ENCODE results near the gene ST8SIA4.

Gene ST8SIA4

DNA sequence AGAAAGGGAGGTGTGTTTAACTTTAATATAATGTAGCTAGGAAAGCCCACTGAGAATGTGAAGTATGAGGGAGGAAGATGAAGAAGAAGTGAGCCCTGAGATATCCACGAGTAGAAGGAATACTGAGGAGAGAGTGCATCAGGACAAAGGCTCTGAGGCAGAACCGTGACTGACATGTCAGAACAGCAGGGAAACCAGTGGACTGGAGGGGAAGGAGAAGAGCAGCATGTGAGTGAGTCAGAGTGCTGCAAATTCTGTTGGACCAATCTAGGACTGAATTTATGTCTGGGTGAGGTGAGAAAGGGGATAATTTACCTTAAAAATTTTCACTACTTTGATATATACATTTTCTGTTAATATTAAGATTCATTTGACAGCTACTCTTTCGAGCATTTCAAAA is 110.3 kb downstream of the ST8SIA4 start:
- POLR2A ChIA-PET = no interaction called here
- no peak for DNase-seq (ENCODE audit: extremely low spot score)
- TF ChIP-seq LEF1 (IDR thresholded peaks at IDR 0.05; ENCODE audit: borderline replicate concordance) (no peak), PKNOX1 (IDR thresholded peaks at IDR 0.05) (no peak), FOXK2 (IDR thresholded peaks at IDR 0.05) (no peak), HDGF (IDR thresholded peaks at IDR 0.05; ENCODE audit: borderline replicate concordance) (no peak)
- CTCF ChIA-PET = no interaction called here

- no peak for DNase-seq (ENCODE audit: extremely low spot score)
- TF ChIP-seq PKNOX1 (IDR thresholded peaks at IDR 0.05) = no peak
- POLR2A ChIA-PET = no interaction called here
- CTCF ChIA-PET = no interaction called here
Measured at GRCh38 chr5:100791391-100791790, 111.7 kb downstream of the ST8SIA4 start.

GRCh38 chr5:100790951-100791350 is 112.1 kb downstream of the ST8SIA4 start:
- POLR2A ChIA-PET = no interaction called here
- no peak for TF ChIP-seq FOXA1 (IDR thresholded peaks at IDR 0.05)
- TF ChIP-seq L3MBTL2 (conservative IDR thresholded peaks at IDR 0.05) = no peak
- no peak for TF ChIP-seq LEF1 (IDR thresholded peaks at IDR 0.05; ENCODE audit: borderline replicate concordance)
- no peak for TF ChIP-seq ARNT (IDR thresholded peaks at IDR 0.05)
- TF ChIP-seq SUZ12 (IDR thresholded peaks at IDR 0.05) = no peak
- TF ChIP-seq PKNOX1 (IDR thresholded peaks at IDR 0.05) = no peak
- TF ChIP-seq ELF4 (IDR thresholded peaks at IDR 0.05) = no peak
- no peak for TF ChIP-seq SP1 (IDR thresholded peaks at IDR 0.05)
- TF ChIP-seq CTBP1 (IDR thresholded peaks at IDR 0.05; ENCODE audit: borderline replicate concordance) = no peak
- no peak for TF ChIP-seq TARDBP (IDR thresholded peaks at IDR 0.05)
- CTCF ChIA-PET = interaction anchor here (0.6 kb wide), 1 partner anchor 111 kb away, joined by 6 read pairs; no protein-coding TSS in a partner anchor
- no peak for DNase-seq (ENCODE audit: extremely low spot score)

GRCh38 chr5:100790170-100790665 is 112.9 kb downstream of the ST8SIA4 start:
- POLR2A ChIA-PET = no interaction called here
- TF ChIP-seq LEF1 (IDR thresholded peaks at IDR 0.05; ENCODE audit: borderline replicate concordance) (no peak), HDGF (IDR thresholded peaks at IDR 0.05; ENCODE audit: borderline replicate concordance) (no peak), SUZ12 (IDR thresholded peaks at IDR 0.05) (no peak), ELF4 (IDR thresholded peaks at IDR 0.05) (no peak), CTBP1 (IDR thresholded peaks at IDR 0.05; ENCODE audit: borderline replicate concordance) (no peak), FOXA1 (IDR thresholded peaks at IDR 0.05) (no peak)
- CTCF ChIA-PET = interaction anchor here (0.5 to 0.6 kb wide), 2 partner anchors 21 to 112 kb away, joined by 3 to 6 read pairs; no protein-coding TSS in a partner anchor
- DNase-seq (ENCODE audit: extremely low spot score) = no peak

DNA sequence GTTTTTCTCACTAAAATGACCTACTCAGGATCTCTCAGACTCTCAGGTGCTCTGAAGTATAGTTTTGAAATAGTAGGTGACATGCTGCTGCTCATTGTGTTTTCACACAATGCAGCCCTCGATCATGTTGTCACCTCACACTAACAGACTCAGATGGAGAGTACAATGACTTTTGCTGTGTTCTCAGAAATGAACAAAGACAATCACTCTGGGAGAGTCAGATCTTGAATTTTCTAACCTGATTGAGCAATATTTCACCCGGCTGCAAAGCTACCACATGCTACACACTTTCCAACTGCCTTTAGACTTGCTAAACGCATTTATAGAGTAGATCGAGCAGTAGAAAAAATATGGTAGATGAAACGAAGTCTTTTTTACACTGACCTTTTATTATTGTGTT is 113.4 kb downstream of the ST8SIA4 start:
- CTCF ChIA-PET = interaction anchor here (0.5 kb wide), 1 partner anchor 21 kb away, joined by 3 read pairs; no protein-coding TSS in a partner anchor
- POLR2A ChIA-PET = no interaction called here
- DNase-seq (ENCODE audit: extremely low spot score) = no peak
- TF ChIP-seq SP1 (IDR thresholded peaks at IDR 0.05) (no peak), ARNT (IDR thresholded peaks at IDR 0.05) (no peak), CTBP1 (IDR thresholded peaks at IDR 0.05; ENCODE audit: borderline replicate concordance) (no peak), FOXM1 (IDR thresholded peaks at IDR 0.05; ENCODE audit: borderline replicate concordance) (no peak), LEF1 (IDR thresholded peaks at IDR 0.05; ENCODE audit: borderline replicate concordance) (no peak), NFRKB (IDR thresholded peaks at IDR 0.05) (no peak), PKNOX1 (IDR thresholded peaks at IDR 0.05) (no peak), FOXK2 (IDR thresholded peaks at IDR 0.05) (no peak), BHLHE40 (IDR thresholded peaks at IDR 0.05; ENCODE audit: borderline replicate concordance) (no peak), HDGF (IDR thresholded peaks at IDR 0.05; ENCODE audit: borderline replicate concordance) (no peak), FOXA1 (IDR thresholded peaks at IDR 0.05) (no peak), ZNF384 (IDR thresholded peaks at IDR 0.05) (no peak)

GRCh38 chr5:100788417-100788816 is 114.7 kb downstream of the ST8SIA4 start:
- POLR2A ChIA-PET = no interaction called here
- CTCF ChIA-PET = interaction anchor here (1.0 kb wide), 1 partner anchor 14 kb away, joined by 4 read pairs; no protein-coding TSS in a partner anchor
- TF ChIP-seq FOXA1 (IDR thresholded peaks at IDR 0.05) = no peak
- no peak for TF ChIP-seq SP1 (IDR thresholded peaks at IDR 0.05)
- no peak for TF ChIP-seq SUZ12 (IDR thresholded peaks at IDR 0.05)
- TF ChIP-seq LEF1 (IDR thresholded peaks at IDR 0.05; ENCODE audit: borderline replicate concordance) = no peak
- TF ChIP-seq FOXM1 (IDR thresholded peaks at IDR 0.05; ENCODE audit: borderline replicate concordance) = no peak
- no peak for TF ChIP-seq FOXK2 (IDR thresholded peaks at IDR 0.05)
- no peak for TF ChIP-seq L3MBTL2 (conservative IDR thresholded peaks at IDR 0.05)
- no peak for TF ChIP-seq TARDBP (IDR thresholded peaks at IDR 0.05)
- no peak for TF ChIP-seq HDGF (IDR thresholded peaks at IDR 0.05; ENCODE audit: borderline replicate concordance)
- TF ChIP-seq BHLHE40 (IDR thresholded peaks at IDR 0.05; ENCODE audit: borderline replicate concordance) = no peak
- TF ChIP-seq ELF4 (IDR thresholded peaks at IDR 0.05) = no peak
- no peak for TF ChIP-seq PKNOX1 (IDR thresholded peaks at IDR 0.05)
- TF ChIP-seq NFRKB (IDR thresholded peaks at IDR 0.05) = no peak
- no peak for TF ChIP-seq ARNT (IDR thresholded peaks at IDR 0.05)
- no peak for TF ChIP-seq CTBP1 (IDR thresholded peaks at IDR 0.05; ENCODE audit: borderline replicate concordance)
- DNase-seq (ENCODE audit: extremely low spot score) = no peak
